ENCODE measurements around the gene ARHGAP15.

The ARHGAP15 gene

DNA sequence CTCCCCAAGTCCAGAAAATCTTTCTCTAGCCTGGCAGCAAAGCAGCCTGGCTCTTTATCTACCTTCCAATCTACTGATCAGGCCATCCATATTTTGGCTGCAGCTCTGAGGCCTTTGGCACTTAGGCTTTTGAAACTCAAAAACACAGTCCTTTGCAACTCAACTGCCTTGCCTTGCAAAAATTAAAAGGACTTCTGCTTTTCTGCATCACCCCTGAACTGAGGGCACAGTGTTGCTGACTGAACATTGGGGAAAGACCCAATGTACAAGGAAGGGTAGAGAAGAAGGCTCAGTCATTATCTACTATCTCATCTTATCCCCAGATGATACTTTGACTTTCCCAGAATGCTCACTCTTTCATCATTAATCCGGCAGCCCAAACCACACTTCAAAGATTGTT, 625.5 kb downstream of the ARHGAP15 start:
- DNase-seq (ENCODE audit: low read depth, low spot score): peak; percentile 11

- peak; percentile 17 for DNase-seq (ENCODE audit: low read depth, low spot score)
Observed at GRCh38 chr2:143758629-143759330, 629.6 kb downstream of the ARHGAP15 start.

GRCh38 chr2:143759455-143759854, 630.2 kb downstream of the ARHGAP15 start:
- DNase-seq (ENCODE audit: low read depth, low spot score): no peak

GRCh38 chr2:143762176-143762928, 633.1 kb downstream of the ARHGAP15 start:
- DNase-seq (ENCODE audit: low read depth, low spot score): no peak

GRCh38 chr2:143764261-143764660, 635.0 kb downstream of the ARHGAP15 start:
- no peak for DNase-seq (ENCODE audit: low read depth, low spot score)

DNA sequence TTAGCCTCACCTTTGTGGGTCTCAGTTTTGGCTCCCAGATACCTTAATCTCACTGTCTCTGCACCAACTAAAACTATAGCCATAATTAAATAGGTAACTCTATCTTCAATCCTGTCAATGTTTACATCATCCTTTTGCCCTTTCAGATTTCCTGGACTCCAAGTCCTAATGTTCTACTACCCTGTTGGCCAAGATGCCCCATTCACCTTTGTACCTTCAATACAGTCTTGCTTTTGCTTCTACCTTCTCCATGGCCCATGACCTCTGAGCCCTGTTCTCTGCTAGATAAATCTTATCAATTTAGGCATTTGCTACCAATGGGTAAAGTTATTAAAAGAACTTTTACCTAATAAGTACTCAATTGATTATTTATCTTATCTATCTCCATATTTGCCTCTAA, 635.5 kb downstream of the ARHGAP15 start:
- no peak for DNase-seq (ENCODE audit: low read depth, low spot score)

- DNase-seq (ENCODE audit: low read depth, low spot score): no peak
Observed at GRCh38 chr2:143768991-143769390, 639.8 kb downstream of the ARHGAP15 start.

GRCh38 chr2:143771939-143772338, 642.7 kb downstream of the ARHGAP15 start:
- no peak for DNase-seq (ENCODE audit: low read depth, low spot score)

DNA sequence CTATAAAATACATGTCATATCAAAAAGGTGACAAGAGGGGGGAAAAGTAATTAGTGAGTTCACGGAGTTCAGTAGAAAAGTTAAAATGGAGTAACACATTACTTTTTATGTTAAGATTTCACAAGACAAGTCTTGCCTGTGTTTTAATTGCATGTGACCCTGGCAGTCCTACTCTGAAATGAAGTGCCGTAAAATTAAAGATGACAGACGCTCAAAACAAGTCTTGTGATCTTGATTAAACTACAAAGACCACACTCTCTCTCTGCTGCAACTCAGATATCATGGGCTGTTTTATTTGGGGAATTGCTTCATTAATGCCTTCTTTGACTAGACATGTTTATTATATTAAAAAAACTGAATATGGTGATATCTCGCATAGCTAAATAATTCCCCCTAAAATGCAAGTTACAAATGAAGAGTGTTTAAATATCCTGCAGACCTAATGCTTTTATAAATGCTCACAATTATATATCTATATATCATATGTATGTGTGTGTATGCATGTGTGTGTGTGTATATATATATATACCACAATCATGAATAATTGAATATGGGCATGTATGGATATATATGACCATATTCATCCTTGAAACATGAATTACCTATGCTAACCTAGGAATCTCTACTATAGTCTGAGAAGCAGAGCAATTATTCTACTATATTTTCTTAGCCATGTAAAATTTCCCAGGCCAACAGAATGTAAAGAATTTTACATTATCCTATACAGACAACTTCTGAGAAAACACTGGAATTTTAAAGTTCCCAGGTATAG, 647.5 kb downstream of the ARHGAP15 start:
- DNase-seq (ENCODE audit: low read depth, low spot score): no peak

GRCh38 chr2:143779021-143779420, 649.8 kb downstream of the ARHGAP15 start:
- peak; percentile 91 for DNase-seq (ENCODE audit: low read depth, low spot score)

- DNase-seq (ENCODE audit: low read depth, low spot score): no peak
Observed at GRCh38 chr2:143786026-143786765, 657.0 kb downstream of the ARHGAP15 start.

- DNase-seq (ENCODE audit: low read depth, low spot score): no peak
Observed at GRCh38 chr2:143787674-143788073, 658.5 kb downstream of the ARHGAP15 start.

GRCh38 chr2:143792602-143793001, 663.4 kb downstream of the ARHGAP15 start:
- no peak for DNase-seq (ENCODE audit: low read depth, low spot score)

GRCh38 chr2:143793381-143793780, 664.2 kb downstream of the ARHGAP15 start:
- DNase-seq (ENCODE audit: low read depth, low spot score): no peak

DNA sequence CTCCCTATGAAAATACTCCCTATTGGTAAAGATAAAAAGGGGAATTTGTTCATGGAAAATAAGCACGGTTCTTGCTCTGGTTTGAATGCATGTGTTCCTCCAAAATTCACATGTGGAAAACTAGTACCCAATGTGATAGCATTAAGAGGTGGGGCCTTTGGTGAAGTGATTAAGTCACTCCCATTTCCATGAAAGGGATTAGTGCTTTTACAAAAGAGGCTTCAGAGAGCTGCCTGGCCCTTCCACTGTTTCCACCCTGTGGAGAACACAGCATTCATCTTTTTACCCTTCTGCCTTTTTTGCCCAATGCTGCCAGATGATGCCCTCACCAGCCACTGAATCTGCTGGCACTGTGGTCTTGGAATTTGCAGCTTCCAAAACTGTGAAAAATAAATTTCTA, 666.8 kb downstream of the ARHGAP15 start:
- no peak for DNase-seq (ENCODE audit: low read depth, low spot score)

DNA sequence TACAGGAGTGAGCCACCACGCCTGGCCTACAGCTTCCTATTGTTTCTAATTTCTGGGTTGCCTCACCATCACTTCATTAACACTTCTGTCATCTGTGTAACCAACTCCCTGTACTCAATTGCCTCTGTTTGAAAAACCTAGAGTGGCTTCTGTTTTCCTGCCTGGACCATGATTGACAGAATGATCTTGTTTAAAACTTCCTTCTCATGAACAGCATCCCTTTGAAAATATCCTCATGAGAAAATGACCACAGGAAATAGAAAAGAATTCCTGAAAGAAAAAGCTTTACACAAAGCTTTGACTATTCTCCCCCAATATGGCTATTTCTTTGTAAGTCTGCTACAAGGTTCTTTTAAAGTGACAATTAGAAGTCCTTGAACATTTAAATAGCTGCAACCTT, 672.3 kb downstream of the ARHGAP15 start:
- no peak for DNase-seq (ENCODE audit: low read depth, low spot score)

- DNase-seq (ENCODE audit: low read depth, low spot score): peak; percentile 39
Observed at GRCh38 chr2:143802242-143802641, 673.0 kb downstream of the ARHGAP15 start.

DNA sequence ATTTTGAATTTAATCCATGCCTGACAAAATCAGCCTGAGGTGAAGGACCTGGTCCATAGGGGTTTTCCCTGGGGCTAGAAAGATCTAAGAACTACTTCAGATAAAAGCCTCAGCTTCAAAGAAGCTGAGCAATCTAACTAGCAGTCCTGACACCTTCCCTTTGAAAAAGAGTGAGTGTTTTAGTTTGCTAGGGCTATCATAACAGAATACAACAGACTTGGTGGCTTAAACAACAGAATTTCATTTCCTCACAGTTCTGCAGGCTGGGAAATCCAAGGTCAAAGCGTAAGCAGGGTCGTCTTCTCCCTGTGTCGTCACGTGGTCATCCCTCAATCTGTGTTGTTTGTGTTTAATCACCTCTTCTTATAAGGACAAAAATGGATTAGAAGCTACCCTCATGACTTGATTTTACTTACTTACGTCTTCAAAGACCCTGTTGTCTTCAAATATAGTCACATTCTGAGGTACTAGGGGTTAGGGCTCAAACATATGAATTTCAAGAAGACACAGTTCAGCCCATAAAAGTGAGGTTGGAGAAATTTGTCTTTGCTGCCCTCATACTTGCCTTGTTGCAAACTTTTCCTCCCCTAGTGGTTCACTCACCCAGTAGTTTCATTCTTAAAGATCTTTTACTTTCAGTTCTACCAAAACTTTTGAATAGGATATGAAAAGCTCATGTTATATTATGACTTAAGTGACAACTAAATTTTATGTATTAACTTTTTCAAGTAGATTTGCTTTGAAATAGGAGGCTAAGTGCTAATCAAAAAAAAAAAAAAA, 673.8 kb downstream of the ARHGAP15 start:
- no peak for DNase-seq (ENCODE audit: low read depth, low spot score)

DNA sequence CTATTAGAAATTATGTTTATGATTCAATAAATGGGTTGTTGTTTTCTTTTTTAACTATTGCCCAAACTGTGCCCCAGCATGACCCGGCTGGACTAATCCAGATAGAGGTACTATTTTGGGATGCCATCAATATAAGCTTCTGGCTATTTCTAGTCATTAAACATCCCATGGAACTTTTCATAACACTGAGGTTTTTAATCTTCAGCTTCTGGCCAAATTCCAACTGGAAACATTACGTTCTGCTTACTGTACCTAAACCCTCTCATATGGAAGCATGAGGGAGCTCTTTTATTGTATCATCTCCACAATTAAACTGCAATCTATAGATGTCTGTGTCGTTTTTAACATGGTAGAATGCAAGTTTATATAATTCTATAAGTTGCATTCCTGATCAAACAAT, 674.7 kb downstream of the ARHGAP15 start:
- no peak for DNase-seq (ENCODE audit: low read depth, low spot score)

GRCh38 chr2:143805666-143806065, 676.4 kb downstream of the ARHGAP15 start:
- DNase-seq (ENCODE audit: low read depth, low spot score): no peak

DNA sequence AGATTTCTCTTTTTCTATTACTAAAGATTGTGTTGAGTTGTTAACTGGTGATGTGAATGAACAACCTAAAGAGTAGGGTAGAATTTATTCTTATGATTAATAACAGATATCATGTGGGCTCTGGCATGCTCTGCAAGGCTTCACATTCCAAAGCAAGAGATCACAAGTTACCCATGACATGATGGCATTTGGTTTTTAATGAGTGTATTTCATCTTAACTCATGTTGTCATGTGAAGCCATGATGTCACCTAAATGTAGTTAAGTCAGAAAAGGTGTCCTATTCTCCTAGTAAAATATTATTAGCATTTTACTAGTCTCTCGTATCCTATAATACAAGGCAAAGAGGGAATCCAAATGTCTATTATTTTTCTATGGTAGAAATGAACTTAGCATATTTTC, 678.0 kb downstream of the ARHGAP15 start:
- no peak for DNase-seq (ENCODE audit: low read depth, low spot score)

Data from astrocyte of the hippocampus (primary cell).